ENCODE data around the gene TSHZ2. TPM values are rescaled to one million over a fixed set of nuclear protein-coding genes. Genes with fewer than 3 reads are reported as not detected.

Gene TSHZ2
- total and polyA plus RNA-seq, 2 of the 4 experiments (the other 2 are of a cell fraction) = under 0.01 to 0.02 TPM

GRCh38 chr20:52962183-52962582 lies 10.0 kb upstream of the TSHZ2 start:
- no peak overlapping the region for H2BK20ac ChIP-seq (ENCODE audit: low read depth, low read length)
- H3K79me1 ChIP-seq (ENCODE audit: low read depth in 1 of 2, low read length in 2 of 2) = no peaks in the 10 kb centered on the region
- H4K20me1 ChIP-seq (ENCODE audit: insufficient read depth, low read length) = no peaks in the 10 kb centered on the region
- H2BK120ac ChIP-seq (ENCODE audit: low read depth, low read length) = no peak overlapping the region
- DNase-seq (no peak), ATAC-seq (ENCODE audit: low read depth) (no peak)
- H3K18ac ChIP-seq (ENCODE audit: low read depth, low read length) = no peak overlapping the region
- H3K36me3 ChIP-seq (ENCODE audit: control insufficient read depth, insufficient read depth, low read length) = no peaks in the 10 kb centered on the region
- no peak overlapping the region for H2AK5ac ChIP-seq (ENCODE audit: low read depth, low read length)
- POLR2A ChIA-PET (ENCODE audit: unreplicated experiment) = no interaction called here
- in situ Hi-C loops (cut with MboI; ENCODE audit: low sequenced_read_pairs) = no loop called here
- H3K9me1 ChIP-seq (ENCODE audit: insufficient read depth, low read length) = no peaks in the 10 kb centered on the region
- no peaks in the 10 kb centered on the region; the same call in 1 of the 2 replicates for H3K9me3 ChIP-seq (ENCODE audit: control insufficient read depth, insufficient read depth, low read length)
- H3K4me2 ChIP-seq (ENCODE audit: low read depth, low read length) = no peak overlapping the region
- no peak overlapping the region for H2BK15ac ChIP-seq (ENCODE audit: low read depth, low read length)
- no peak overlapping the region for H3K27ac ChIP-seq (ENCODE audit: insufficient read depth, low read length)
- no peak overlapping the region for H3K4ac ChIP-seq (ENCODE audit: low read depth, low read length)
- H3K27me3 ChIP-seq (ENCODE audit: control insufficient read depth, insufficient read depth, low read length) = no peaks in the 10 kb centered on the region
- no peak overlapping the region for H2AK9ac ChIP-seq (replicated peaks; ENCODE audit: low read depth, low read length, poor library complexity)
- H2BK5ac ChIP-seq (ENCODE audit: low read depth, low read length, poor library complexity, severe bottlenecking) = no peak overlapping the region
- no peak overlapping the region for H2AFZ ChIP-seq (replicated peaks; ENCODE audit: low read length, poor library complexity)
- H4K8ac ChIP-seq (ENCODE audit: low read depth in 2 of 2, low read length in 2 of 2) = no peak overlapping the region
- BruUV-seq (replicated peaks) = no TSS peak
- no peak overlapping the region for H3K9ac ChIP-seq (ENCODE audit: low read depth, low read length)
- no peak overlapping the region for H3K14ac ChIP-seq (replicated peaks; ENCODE audit: low read depth, low read length)
- H4K91ac ChIP-seq (ENCODE audit: insufficient read depth, low read depth, low read length) = no peak overlapping the region
- no peak for TF ChIP-seq NFE2L2 (IDR thresholded peaks at IDR 0.05; ENCODE audit: low read depth, low read length)
- TF ChIP-seq FOS (IDR thresholded peaks at IDR 0.05; ENCODE audit: low read depth, low read length) = no peak
- TF ChIP-seq BHLHE40 (IDR thresholded peaks at IDR 0.05; ENCODE audit: low read depth, low read length) = no peak
- TF ChIP-seq POLR2A (IDR thresholded peaks at IDR 0.05; ENCODE audit: low read depth, low read length) = no peak
- TF ChIP-seq RFX5 (IDR thresholded peaks at IDR 0.05; ENCODE audit: low read depth, low read length) = no peak
- TF ChIP-seq CTCF (conservative IDR thresholded peaks at IDR 0.05; ENCODE audit: low read depth, low read length) = no peak
- no peak for TF ChIP-seq RCOR1 (IDR thresholded peaks at IDR 0.05; ENCODE audit: insufficient replicate concordance, low read length)
- no peaks in the 10 kb centered on the region for H3K4me1 ChIP-seq (ENCODE audit: control insufficient read depth, insufficient read depth, low read length)
- H4K5ac ChIP-seq (ENCODE audit: low read depth, low read length) = no peak overlapping the region
- H3K4me3 ChIP-seq (ENCODE audit: insufficient read depth, low read depth, low read length) = no peak overlapping the region
- dilution Hi-C loops (cut with HindIII; ENCODE audit: low sequenced_read_pairs, unreplicated experiment) = no loop called here
- CTCF ChIA-PET = no interaction called here
- intact Hi-C loops (cut with micrococcal nuclease) = no loop called here
- no peak overlapping the region for H3K56ac ChIP-seq (ENCODE audit: extremely low read depth, insufficient read depth, low read length)
- H3K23ac ChIP-seq (ENCODE audit: low read depth, low read length) = no peak overlapping the region
- no CpG with 5 or more reads among the region's 1 CpG for WGBS, 2 experiments (ENCODE audit: extremely low coverage in 2 of 2, insufficient read length in 1 of 2)

Data from IMR-90 (cell line).